ENCODE results near the gene FHIP1A. TPM values are rescaled to one million over a fixed set of nuclear protein-coding genes. Genes with fewer than 3 reads are reported as not detected.
"Not testable (repeated sequence)": the region's sequence is repeated elsewhere in the genome, so short reads cannot be mapped to it uniquely, and the experiment has no call there.

Gene FHIP1A
- total and polyA plus RNA-seq, 5 donors = 2.4 to 20.2 (median 13.8) TPM

GRCh38 chr4:151401739-151402138 lies 7.2 kb upstream of the FHIP1A start:
- ATAC-seq = no peak

GRCh38 chr4:151402145-151402865 lies 6.7 kb upstream of the FHIP1A start:
- H3K4me1 ChIP-seq (ENCODE audit: control insufficient read depth, insufficient read depth, low read length) = no peaks in the 10 kb centered on the region
- no peak for DNase-seq
- H3K27me3 ChIP-seq (ENCODE audit: control insufficient read depth, insufficient read depth) = no peaks in the 10 kb centered on the region
- H3K27ac ChIP-seq (ENCODE audit: low read length) = no peak overlapping the region
- no peak for ATAC-seq
- 71% methylated on average over 8 of the region's 8 CpGs for WGBS
- intact Hi-C loops (cut with DNase I) = no loop called here
- no peak overlapping the region for H3K4me3 ChIP-seq (ENCODE audit: low read length)
- H3K9me3 ChIP-seq (ENCODE audit: control insufficient read depth, low read length) = no peaks in the 10 kb centered on the region

More at GRCh38 chr4:151401739-151402138, 7.2 kb upstream of the FHIP1A start:
- intact Hi-C loops (cut with DNase I) = no loop called here
- Histone ChIP-seq H3K27ac (ENCODE audit: low read length) (no peak overlapping the region), H3K9me3 (ENCODE audit: control insufficient read depth, low read length) (no peaks in the 10 kb centered on the region), H3K4me1 (ENCODE audit: control insufficient read depth, insufficient read depth, low read length) (no peaks in the 10 kb centered on the region), H3K4me3 (ENCODE audit: low read length) (no peak overlapping the region), H3K27me3 (ENCODE audit: control insufficient read depth, insufficient read depth) (no peaks in the 10 kb centered on the region)
- no peak for DNase-seq
- 89% methylated on average over 2 of the region's 2 CpGs for WGBS

DNA sequence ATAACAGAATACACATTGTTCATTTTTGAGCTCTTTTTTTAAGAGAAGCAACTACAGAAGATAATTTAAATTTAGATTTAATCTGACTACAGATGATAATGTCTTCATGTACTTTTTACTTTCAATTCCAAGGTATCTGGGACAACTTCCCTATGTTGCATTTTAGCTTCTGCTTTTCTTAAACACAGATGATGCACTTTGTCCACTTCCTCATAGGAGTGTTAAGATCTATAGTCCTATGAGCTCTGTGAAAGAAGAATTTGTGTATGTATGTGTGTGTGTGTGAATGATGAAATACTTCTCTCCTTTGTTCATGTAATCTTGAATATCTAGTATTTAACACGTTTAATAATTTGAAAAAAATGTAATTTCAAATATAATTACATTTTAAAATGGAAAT lies 5.3 kb upstream of the FHIP1A start:
- Histone ChIP-seq H3K9me3 (ENCODE audit: control insufficient read depth, low read length) (no peaks in the 10 kb centered on the region), H3K27ac (ENCODE audit: low read length) (no peak overlapping the region), H3K27me3 (ENCODE audit: control insufficient read depth, insufficient read depth) (no peaks in the 10 kb centered on the region), H3K4me3 (ENCODE audit: low read length) (no peak overlapping the region), H3K4me1 (ENCODE audit: control insufficient read depth, insufficient read depth, low read length) (no peaks in the 10 kb centered on the region)
- intact Hi-C loops (cut with DNase I) = no loop called here
- no peak for DNase-seq
- no peak for ATAC-seq
- 57% methylated on average over 1 of the region's 1 CpG for whole genome bisulfite sequencing

DNA sequence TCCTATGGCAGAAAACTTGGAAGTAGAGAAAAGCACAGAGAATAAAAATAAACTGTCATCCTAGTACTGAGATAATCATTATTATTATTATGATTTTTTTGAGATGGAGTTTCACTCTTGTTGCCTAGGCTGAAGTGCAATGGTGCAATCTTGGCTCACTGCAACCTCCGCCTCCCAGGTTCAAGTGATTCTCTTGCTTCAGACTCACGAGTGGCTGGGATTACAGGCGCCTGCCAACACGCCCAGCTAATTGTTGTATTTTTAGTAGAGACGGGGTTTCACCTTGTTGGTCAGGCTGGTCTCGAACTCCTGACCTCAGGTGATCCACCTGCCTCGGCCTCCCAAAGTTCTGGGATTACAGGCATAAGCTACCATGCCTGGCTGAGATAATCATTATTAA lies 4.2 kb upstream of the FHIP1A start:
- H3K27ac ChIP-seq (ENCODE audit: low read length); H3K9me3 ChIP-seq (ENCODE audit: control insufficient read depth, low read length); ATAC-seq; H3K4me3 ChIP-seq (ENCODE audit: low read length); H3K4me1 ChIP-seq (ENCODE audit: control insufficient read depth, insufficient read depth, low read length); H3K27me3 ChIP-seq (ENCODE audit: control insufficient read depth, insufficient read depth); DNase-seq; intact Hi-C loops (cut with DNase I): not testable (repeated sequence)
- 82% methylated on average over 7 of the region's 7 CpGs for WGBS

DNA sequence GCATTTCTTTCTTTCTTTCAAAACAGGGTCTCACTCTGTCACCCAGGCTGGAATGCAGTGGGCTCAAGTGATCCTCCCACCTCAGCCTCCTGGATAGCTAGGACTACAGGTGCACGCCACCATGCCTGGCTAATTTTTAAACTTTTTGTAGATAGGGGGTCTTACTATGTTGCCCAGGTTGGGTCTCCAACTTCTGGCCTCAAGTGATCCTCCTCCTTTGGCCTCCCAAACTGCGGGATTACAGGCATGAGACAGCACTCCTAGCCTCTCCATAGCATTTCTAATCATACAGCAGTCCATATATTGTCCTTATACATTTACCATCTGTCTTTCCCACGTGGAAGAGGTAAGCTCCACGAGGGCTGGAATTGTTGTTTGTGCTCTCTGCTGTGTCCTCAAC lies 2.0 kb upstream of the FHIP1A start:
- H3K4me1 ChIP-seq (ENCODE audit: control insufficient read depth, insufficient read depth, low read length) = no peaks in the 10 kb centered on the region
- ATAC-seq (no peak), DNase-seq (no peak)
- WGBS = 92% methylated on average over 4 of the region's 4 CpGs
- no peaks in the 10 kb centered on the region for H3K9me3 ChIP-seq (ENCODE audit: control insufficient read depth, low read length)
- H3K27ac ChIP-seq (ENCODE audit: low read length) = no peak overlapping the region
- intact Hi-C loops (cut with DNase I) = no loop called here
- H3K27me3 ChIP-seq (ENCODE audit: control insufficient read depth, insufficient read depth) = no peaks in the 10 kb centered on the region
- H3K4me3 ChIP-seq (ENCODE audit: low read length) = no peak overlapping the region

GRCh38 chr4:151407466-151408379 lies 1.3 kb upstream of the FHIP1A start:
- no peaks in the 10 kb centered on the region for H3K27me3 ChIP-seq (ENCODE audit: control insufficient read depth, insufficient read depth)
- ATAC-seq = peak; percentile 26 to 40
- H3K4me3 ChIP-seq (ENCODE audit: low read length) = peak overlapping the region; percentile 55
- intact Hi-C loops (cut with DNase I) = no loop called here
- H3K9me3 ChIP-seq (ENCODE audit: control insufficient read depth, low read length) = no peaks in the 10 kb centered on the region
- DNase-seq = peak in 2 of 3 donors; percentile 61 to 62
- WGBS = 28% methylated on average over 29 of the region's 29 CpGs
- H3K27ac ChIP-seq (ENCODE audit: low read length) = no peak overlapping the region
- H3K4me1 ChIP-seq (ENCODE audit: control insufficient read depth, insufficient read depth, low read length) = no peaks in the 10 kb centered on the region

DNA sequence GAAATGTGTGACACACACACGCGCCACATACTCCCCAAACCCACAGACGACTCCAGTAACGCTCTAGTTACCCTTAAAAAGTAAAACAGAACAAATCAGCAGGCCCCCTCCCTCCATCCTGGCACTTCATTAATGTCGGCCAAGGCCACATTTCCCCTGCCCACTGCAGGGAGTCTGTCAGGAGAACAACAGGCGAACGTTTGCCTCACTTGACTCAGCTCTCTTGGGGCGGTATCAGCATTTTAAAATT lies 671 bp upstream of the FHIP1A start:
- WGBS = 8% methylated on average over 8 of the region's 8 CpGs
- intact Hi-C loops (cut with DNase I) = no loop called here
- H3K27me3 ChIP-seq (ENCODE audit: control insufficient read depth, insufficient read depth) = no peaks in the 10 kb centered on the region
- peak overlapping the region; percentile 55 for H3K4me3 ChIP-seq (ENCODE audit: low read length)
- H3K27ac ChIP-seq (ENCODE audit: low read length) = peak overlapping the region; percentile 1
- no peak for ATAC-seq
- no peak for DNase-seq
- H3K9me3 ChIP-seq (ENCODE audit: control insufficient read depth, low read length) = no peaks in the 10 kb centered on the region
- H3K4me1 ChIP-seq (ENCODE audit: control insufficient read depth, insufficient read depth, low read length) = no peaks in the 10 kb centered on the region

DNA sequence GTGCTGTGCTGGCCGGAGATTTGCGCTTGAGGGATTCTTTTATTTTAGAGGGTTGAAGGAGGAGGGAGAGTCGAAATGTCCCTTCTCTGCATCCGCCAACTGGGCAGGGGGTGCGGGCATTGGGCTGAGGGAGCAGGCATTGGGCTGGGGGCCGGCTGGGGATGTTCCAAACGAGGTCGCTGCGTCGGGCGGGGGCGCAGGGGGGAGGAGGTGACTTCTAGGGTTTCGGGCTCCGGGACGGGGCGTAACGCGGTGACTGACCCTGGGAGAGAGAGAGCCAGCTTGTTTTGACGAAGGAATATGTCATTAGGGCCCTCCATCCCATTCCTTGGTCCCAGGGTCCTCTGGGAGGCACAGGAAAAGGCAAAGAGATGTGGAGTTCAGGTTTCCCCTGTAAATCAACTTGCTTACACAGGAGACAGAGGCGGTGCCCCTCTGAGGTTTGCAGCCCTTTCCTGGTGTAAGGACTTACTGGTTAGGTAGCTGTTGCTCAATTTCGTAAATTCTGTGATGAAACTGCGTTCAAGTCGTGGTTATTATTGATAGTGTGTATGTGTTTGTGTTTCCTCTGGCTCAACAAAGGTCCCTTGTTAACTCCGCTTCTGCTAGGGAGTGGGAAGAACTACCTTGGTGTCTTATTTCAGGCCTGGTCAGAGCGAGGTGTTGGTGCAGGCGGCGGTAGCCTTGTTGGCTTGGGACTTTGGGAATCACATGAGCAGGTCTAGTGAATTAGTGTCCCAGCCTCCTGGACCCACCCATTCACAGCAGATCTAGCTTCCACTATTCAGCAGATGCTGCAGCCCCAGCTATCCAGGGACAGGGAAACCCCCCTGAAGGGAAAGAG lies 716 bp downstream of the FHIP1A start:
- ATAC-seq (peak; percentile 20 to 43), DNase-seq (peak; percentile 16 to 65 (median 49))
- Histone ChIP-seq H3K9me3 (ENCODE audit: control insufficient read depth, low read length) (no peaks in the 10 kb centered on the region), H3K4me3 (ENCODE audit: low read length) (peak overlapping the region; percentile 55), H3K27ac (ENCODE audit: low read length) (peak overlapping the region; percentile 5), H3K4me1 (ENCODE audit: control insufficient read depth, insufficient read depth, low read length) (no peaks in the 10 kb centered on the region), H3K27me3 (ENCODE audit: control insufficient read depth, insufficient read depth) (no peaks in the 10 kb centered on the region)
- intact Hi-C loops (cut with DNase I) = no loop called here
- 9% methylated on average over 27 of the region's 27 CpGs for WGBS

DNA sequence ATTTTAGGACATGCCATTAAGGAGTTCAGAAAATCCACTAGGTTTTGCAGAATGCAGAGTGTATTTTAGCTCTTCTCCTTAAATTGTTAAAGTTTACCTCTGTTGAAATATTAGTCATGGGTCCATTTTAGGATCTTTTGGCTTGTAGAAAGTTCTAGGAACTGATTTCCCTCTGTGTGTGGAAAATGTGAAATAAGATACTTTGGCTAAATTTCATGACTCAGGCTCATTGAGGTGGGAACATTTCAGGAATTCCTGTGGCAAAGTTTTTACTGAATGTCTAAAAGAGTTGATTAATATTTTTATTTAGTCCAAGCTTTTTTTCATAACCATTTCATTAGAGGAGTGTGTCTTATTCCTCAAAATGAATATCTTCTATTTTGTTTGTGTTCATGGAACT lies 7.0 kb downstream of the FHIP1A start:
- Histone ChIP-seq H3K9me3 (ENCODE audit: control insufficient read depth, low read length) (no peaks in the 10 kb centered on the region), H3K27me3 (ENCODE audit: control insufficient read depth, insufficient read depth) (no peaks in the 10 kb centered on the region), H3K4me3 (ENCODE audit: low read length) (no peak overlapping the region), H3K27ac (ENCODE audit: low read length) (no peak overlapping the region), H3K4me1 (ENCODE audit: control insufficient read depth, insufficient read depth, low read length) (no peaks in the 10 kb centered on the region)
- intact Hi-C loops (cut with DNase I) = no loop called here
- ATAC-seq = no peak
- DNase-seq = no peak

- 86% methylated on average over 5 of the region's 5 CpGs for WGBS
- DNase-seq (no peak), ATAC-seq (no peak)
- no peaks in the 10 kb centered on the region for H3K9me3 ChIP-seq (ENCODE audit: control insufficient read depth, low read length)
- H3K27ac ChIP-seq (ENCODE audit: low read length) = no peak overlapping the region
- H3K27me3 ChIP-seq (ENCODE audit: control insufficient read depth, insufficient read depth) = no peaks in the 10 kb centered on the region
- intact Hi-C loops (cut with DNase I) = no loop called here
- no peak overlapping the region for H3K4me3 ChIP-seq (ENCODE audit: low read length)
- H3K4me1 ChIP-seq (ENCODE audit: control insufficient read depth, insufficient read depth, low read length) = no peaks in the 10 kb centered on the region
Observed at GRCh38 chr4:151417164-151417571, 8.2 kb downstream of the FHIP1A start.

All from right cardiac atrium (tissue), 5 donors.